HUDEP-2 (cell line): Measurements from ENCODE around the gene SMIM24.
"Not testable (repeated sequence)": the region's sequence is repeated elsewhere in the genome, so short reads cannot be mapped to it uniquely, and the experiment has no call there.

Experiments used
- DNase-seq, 76 experiments: peaks; one replicate each; lab custom pipeline; 2025; ENCODE audit not compliant: unreplicated experiment in 76 of 76; lab: John Stamatoyannopoulos, UW

Gene SMIM24

DNA sequence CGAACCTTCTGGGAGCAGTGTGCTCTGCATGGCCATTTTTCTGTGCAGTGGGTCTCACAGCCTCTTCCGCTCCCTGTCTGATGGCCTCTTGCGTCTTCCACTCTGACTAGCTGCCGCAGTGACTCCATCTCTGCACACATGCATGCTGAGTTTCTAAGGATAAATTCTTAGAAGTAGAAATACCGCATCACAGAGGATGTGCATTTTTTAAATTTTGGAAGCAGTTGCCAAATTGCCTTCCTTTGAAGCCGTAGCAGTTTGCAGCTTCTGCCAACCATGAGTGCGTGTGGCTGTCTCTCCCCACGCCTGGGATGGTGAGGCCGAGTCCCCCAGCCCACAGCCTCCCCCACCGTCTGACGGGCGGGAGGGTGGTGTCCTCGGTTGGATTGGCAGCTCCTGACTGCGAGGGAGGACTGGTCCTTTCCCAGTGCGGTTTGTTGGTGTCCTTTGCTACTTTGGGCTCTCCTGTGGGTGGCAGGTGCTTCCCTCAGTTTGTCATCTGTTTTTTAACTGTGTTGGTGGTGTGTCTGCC is 35.6 kb upstream of the SMIM24 start:
- no peak for DNase-seq

DNA sequence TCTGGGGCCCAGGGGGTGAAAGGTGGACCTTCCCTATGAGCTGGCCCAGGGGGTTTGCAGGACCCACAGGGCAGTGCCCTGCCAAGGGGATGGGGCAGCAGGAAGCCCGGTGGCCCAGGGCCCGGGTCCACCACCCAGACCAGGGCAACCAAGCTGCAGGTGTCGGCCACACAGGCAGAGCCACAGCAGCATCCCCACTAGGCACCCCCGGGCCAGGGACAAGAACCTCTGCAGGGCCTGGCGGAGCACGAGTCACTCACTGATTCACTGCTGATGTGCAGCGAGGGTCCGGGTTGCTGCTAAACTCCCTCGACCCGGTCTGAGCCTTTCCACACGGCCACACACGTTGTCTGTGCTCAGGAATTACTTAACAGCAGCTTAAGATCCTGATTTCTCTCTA is 34.6 kb upstream of the SMIM24 start:
- no peak for DNase-seq

DNA sequence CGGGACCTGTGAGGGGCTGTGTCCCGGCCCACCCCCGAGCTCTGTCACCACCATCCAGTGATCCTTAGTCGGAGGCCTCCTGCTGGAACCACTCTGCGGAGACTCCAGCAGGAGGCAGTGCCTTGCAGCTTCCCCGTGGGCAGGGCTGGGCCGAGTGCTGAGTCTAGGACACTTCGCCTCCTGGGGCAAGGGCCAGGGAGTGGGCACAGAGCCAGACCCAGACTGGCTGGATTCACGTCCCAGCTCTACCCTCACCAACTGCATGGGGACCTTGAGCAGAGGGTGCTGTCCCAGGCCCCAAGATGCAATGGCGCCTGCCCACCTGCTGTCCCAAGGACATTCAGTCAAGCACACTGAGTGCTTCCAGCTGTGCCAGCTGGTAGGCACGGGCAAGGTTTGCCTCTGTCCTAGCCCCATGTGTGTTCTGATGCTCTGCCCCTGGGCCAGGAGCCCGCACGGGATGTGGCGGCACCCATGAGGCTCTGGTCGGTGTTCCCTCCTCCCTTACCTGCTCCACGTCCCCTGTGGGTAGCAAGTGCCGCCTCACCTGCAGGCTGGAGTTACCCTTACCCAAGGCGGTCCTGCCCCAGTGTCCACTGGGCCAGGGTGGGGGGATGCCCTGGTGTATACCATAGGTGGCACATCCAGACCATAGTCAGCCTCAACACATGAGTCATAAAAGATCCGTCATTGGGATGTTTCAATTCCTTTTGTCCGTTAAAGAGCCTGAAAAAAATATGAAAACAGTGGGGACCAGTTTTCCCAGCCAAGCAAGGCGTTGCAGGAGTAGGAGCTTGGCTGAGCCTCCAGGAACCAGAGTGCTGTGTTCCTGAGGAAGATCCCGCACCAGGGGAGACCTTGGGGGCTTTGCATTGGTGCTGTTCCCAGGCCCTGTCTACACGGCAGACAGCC is 33.2 kb upstream of the SMIM24 start:
- peak in 1 of 76 experiments; percentile 19 for DNase-seq

DNA sequence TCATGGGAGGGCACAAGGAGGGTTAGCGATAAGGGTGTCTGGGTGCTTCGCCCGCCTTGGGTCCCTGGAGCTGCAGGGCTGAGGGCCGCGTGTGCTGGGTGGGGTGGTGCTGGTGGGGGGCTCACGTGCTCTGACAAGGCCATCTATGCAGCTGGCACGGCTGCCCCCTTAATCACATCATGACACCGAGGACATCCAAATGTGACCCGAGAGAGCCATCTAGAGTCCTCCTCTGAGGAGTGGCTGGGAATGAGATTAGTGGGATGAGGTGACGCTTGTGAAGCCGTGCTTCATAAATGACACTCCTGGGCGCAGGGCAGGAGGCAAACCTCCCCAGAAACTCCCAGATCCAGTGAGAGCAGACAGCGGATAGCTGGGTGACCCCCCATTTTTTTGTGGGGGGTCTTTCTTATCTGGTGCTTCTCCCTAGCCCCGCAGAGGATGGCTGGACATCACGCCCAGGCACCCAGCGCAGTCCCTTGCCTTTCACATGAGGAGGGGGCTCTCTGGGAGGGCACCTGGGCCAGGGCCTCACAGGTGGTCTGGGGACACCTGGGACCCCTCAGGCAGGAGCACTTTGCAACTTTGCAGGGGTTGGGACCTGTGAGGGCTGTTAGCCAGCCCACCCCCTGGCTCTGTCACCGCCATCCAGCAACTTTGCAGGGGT is 32.4 kb upstream of the SMIM24 start:
- no peak for DNase-seq

DNA sequence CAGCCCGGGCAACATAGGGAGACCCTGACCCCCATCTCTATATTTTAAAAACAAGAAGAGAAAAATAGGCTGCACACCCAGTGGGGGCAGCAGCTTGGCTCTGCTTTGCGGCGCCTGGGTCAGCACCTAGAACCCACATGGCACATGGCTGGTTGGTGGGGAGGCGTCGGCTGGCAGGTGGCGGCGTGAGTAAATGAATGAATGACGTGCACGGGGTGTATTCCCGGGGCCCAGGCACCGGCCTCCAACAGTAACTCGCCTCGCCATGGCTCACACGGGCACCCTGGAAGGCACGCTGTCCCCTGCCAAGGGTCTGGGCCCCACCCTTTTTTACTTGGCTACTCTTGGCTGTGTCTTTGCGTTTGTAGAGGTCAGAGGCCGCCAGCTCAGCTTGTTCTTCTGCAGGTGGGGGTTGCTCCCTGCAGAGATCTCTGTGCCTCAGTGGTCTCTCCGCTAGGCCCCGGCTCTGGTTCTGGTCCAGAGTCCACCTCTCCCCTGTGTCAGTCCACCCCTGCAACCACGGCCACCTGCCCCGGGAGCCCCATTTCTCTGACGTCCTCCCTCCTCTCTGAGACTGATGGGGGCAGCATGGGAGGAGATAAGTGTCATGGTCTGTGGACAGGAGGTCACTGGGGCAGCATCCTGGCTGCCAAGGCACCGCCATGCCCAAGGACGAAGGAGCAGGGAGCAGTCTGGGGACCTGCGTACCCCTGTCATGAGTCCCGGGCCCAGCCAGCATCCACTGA is 31.4 kb upstream of the SMIM24 start:
- DNase-seq, result no peak

DNA sequence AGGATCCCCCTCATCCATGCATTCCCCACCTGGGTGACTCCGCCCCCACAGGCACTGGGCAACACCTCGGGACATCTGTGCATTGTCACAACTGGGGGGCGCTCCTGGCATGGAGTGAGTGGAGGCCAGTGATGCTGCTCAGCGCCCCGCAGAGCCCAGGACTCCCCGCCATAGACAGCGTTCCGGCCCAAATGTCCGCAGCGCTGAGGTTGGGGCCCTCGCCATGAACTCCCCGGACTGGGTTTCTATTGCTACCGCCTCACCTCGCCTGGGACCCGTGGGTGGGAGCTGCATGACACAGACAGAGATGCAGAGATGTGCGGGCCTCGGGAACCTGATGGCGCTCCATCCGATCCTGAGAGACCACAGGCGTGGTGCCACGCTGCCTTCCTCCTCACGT is 30.4 kb upstream of the SMIM24 start:
- DNase-seq, result no peak

DNA sequence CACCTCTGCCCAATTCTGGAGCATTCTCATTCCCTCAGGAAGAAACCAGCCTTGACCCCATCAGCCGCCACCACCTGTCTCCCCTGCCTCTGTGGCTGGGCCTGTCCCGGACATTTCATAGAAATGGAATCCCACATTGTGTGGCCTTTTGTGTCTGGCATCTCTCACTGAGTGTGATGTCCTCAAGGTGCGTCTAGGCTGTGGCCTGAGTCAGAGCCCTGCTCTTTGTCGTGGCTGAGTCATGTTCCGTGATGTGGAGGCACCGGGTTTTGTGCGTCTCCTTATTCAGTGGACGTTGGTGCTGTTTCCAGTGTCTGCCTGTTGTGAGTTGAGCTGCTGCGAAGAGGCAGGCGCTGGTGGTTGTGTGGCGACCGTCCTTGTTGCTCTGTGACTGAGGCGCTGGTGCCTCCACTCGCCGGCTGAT is 29.3 kb upstream of the SMIM24 start:
- DNase-seq, result no peak

DNA sequence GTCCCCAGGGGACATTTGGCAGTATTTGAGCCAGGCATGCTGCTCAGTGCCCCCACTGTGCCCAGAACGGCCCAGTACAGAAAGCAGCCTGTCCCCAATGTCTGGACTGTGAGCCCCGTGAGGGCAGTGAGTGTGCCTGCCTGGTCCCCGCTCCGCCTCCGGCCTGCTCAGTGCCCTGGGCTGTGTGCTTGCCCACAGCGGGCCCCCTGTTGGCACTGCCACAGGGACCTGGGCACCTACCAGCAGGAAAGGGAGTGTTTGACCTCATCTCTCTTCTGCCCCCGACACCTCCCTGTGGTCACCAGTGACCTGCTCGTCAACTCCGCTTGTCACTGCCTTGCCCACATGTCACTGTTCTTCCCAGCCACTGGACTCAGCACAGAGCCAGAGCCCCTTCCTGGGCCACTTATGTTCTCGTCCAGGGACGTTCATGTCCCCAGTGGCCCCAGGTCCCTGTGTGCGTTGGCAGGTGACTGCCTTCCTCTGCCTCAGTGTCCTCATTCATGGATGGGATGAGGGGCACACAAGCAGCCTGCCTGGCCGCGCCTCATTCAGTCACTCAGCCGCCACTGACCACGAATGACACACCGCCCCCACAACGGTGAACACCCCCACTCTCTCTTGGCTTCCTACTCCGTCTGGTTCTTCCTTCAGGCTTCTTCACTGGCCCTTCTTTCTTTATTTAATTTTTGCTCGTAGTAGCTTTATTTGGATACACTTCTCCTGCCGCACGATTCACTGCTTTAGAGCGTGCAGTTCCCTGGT is 28.6 kb upstream of the SMIM24 start:
- DNase-seq, result peak in 3 of 76 experiments; percentile 15 to 40 (median 33)

DNA sequence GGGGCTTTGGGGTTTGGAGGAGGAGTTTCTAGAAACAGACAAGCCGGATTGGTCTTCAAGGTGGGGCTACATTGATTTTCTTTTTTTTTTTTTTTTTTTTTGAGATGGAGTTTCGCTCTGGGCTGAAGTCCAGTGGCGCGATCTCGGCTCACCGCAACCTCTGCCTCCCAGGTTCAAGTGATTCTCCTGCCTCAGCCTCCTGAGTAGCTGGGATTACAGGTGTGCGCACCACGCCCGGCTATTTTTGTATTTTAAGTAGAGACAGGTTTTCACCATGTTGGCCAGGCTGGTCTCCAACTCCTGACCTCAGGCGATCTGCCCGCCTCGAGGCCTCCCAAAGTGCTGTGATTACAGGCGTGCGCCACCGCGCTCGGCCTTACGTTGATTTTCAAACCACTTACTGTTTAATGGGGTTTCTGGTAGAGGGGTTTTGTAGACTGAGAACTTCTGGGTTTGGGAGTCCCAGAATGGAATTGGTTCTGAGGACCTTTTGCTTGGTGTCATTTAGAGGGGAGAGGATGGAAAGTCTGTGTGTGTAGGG is 27.9 kb upstream of the SMIM24 start:
- DNase-seq, result not testable (repeated sequence)

DNA sequence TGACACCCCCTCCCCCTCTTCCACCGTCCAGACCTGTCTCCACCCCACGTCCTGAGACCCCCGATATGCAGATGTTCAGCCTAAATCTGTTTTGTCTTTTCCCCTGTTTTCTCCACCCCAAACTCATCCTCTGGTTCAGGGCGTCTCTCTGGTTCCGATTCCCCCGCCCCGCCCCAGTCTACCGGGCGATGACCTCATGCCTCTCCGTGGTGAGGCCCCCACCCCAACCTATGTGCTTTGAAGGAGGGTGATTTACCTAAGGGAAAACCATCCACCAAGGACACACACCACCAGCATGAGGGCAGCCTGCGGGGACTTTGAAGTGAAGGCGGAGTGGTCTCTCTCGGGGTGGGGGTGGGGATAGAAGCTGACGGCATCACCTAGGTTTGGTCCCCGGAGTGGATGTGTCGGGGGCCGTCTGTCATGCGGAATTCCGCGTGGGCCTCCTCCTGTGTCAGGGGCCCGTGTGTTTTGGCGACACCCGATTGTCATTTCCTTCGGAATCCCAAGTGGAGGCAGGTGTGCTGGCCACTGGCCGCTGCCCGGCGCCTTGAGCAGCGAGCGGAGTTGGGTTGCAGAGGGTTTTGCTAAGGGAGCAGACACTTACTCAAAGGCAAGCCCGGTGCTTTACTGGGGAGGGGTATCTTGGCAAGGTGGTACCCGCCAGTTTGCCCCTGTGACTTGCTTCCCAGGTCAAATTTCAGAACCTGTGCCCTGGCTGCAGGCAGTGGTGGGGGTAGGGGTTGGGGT is 27.2 kb upstream of the SMIM24 start:
- DNase-seq, result peak in 1 of 76 experiments; percentile 11

DNA sequence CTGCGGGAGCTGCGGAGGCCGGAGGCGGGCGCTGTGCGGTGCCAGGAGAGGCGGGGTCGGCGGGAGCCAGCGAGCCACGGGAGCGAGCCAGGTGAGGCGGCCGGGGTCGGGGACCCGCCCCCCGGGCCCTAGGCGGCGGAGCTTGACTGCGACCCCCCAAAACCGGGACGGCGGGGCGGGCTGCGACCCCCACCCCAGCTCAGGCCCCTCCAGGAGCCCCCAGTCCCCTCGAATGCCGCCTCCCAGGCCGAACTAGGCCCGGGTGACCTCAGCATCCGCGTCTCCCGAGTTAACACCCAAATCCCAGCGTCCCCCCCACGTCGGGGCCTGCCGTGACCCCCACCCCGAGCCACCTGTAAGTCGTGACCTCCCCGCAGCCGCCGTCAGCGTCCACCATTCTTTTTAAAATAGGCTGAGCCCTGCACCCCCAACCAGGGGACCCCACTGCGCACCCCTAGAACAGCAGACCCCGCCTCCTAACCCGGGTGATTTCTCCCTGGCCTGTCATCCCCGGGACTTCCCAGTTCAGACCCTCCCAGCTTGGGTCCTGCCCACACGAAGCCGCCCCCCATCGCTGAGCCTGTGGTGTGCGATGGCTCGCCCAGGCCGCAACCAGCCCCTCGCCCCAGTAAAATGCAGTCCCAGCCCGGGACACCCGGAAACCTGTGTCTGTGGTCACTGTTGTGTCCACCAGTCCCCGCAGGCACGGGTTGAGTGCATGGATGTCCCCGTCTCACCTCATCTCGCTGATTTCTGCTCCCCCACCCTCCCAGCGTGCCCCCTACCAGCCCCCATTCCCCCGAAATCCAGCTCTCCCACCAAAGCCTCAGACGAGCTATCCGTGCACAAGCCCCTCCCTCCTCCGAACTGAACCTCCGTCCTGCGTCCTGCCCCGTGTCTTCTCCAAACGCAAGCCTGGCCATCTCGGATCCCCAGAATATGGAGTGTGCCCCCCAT is 26.3 kb upstream of the SMIM24 start:
- DNase-seq, result peak in 1 of 76 experiments; percentile 16

DNA sequence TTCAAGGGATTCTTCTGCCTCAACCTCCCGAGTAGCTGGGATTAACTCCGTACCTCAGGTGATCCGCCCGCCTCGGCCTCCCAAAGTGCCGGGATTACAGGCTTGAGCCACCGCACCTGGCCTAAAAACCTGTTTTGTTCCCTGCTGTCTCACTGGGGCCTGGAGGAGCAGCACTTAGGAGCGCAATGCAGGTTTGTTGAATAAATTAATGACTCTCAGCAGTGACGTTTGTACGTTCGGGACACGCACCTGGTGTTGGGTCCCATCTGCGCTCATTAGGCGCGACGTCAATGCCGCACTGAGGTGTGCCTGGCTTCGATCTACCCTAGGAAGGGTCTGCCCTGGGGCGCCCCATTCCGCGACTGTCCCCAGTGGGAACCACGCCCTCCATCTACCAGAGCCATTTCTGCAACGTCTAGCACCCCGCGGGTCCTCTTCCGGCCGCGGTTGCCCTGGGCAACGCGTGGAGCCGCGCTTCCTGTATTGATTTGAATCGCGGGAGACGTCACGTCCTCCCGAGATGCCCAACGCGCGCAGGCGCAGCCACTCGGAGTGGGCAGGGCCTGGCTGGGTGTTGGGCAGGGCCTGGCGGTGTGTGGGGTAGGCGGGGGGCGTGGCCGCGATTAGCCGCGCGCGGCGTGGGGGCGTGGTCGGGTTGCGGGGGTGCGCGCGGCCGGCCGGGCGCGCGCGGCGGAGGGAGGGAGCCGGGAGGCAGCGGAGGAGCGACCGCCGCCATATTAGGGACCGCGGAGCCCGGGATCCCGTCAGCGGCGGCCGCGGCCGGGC is 25.5 kb upstream of the SMIM24 start, which contains the start of gene FZR1:
TSS of gene FZR1 (plus strand) at position 714 of the 786 bp plus-strand sequence. CDS start 16,679 bp downstream, outside the sequence.
- DNase-seq, result peak; percentile 86 to 100 (median 99)

DNA sequence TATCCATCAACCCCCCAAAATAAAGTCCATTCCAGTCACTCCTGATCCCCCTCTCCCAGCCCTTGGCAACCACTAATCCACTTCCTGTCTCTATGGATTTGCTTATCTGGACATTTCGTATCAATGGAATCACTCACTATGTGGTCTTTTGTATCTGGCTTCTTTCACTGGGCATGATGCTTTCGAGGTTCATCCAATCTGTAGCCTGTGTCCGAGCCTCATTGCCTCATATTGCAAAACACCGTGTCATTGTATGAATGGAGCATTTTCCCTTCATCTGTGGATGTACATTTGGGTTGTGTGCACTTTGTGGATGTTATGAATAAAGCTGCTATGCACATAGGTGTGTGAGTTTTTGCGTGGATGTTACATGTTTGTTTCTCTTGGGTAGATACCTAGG is 24.4 kb upstream of the SMIM24 start:
- no peak for DNase-seq

DNA sequence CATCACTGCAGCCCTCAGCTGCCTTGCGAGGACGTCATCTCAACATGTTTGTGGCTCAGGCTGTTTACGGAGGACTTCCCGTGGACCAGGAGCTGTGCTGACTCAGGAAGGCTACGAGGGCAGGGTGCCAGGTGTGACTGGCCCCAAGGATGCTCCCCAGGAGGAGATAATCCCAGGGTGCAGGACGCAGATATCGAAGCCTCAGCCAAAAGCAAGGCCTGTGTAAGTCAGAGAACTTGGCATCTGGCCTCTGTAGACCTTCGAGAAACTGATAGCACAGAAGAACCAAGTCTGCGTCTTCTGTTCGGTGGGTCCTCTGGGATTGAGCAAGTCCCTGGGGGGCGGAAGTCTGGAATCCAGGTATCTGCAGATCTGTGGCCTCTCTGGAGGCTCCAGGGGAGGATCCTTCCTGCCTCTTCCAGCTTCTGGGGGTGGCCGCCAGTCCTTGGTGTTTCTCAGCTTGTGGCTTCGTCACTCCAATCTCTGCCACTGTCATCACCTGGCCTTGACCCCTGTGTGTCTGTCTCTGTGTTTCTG is 22.8 kb upstream of the SMIM24 start:
- peak in 62 of 76 experiments; percentile 18 to 90 (median 61) for DNase-seq

DNA sequence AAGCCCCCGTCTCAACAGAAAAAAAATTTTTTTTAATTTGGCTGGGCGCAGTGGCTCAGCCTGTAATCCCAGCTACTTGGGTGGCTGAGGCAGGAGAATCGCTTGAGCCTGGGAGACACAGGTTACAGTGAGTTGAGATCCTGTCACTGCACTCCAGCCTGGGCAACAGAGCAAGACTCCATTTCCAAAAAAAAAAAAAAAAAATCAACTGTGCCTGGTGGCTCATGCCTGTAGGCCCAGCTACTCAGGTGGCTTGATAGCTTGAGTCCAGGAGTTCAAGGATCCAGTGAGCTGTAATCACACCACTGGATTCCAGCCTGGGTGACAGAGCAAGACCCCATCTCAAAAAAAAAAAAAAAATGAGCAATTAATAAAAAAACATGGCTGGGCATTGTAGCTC is 21.5 kb upstream of the SMIM24 start:
- no peak for DNase-seq

DNA sequence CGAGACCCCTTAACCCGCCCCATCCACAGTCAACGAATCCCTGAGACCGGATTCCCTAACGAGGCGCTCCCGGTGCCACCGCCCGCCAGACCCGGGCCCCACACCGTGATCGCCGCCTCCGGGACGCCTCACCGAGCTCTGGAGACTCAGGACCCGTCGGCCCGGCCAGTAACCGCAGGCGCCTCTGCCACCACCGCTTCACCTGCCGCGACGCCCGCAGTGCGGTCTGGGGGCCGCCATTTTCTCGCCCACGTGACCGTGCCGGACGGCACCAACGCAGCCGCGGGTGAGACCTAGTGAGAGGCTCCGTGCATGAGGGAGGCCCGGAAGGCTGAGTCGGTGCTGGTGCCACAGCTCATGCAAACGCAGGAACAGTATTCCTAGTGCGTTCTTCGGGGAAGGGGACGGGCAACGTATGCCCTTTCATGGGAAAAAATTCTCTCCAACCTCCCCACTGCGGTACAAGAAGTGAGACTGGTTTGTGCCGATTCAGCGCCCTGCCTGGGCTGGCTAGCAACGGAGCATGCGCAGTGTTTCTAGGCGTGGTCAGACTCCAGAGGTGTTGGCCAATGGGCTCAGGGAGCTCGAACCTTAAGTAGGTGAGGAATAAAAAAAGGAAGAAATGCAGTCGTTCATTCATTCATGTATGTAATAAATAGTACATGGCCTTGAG is 20.2 kb upstream of the SMIM24 start, which contains the start of gene DOHH:
TSS of gene DOHH (minus strand) at position 246 of the 673 bp plus-strand sequence. CDS start 3,860 bp downstream, outside the sequence.
- DNase-seq, result peak; percentile 81 to 99 (median 97)
